B cell (primary cell): ENCODE data around the gene SLC6A6. TPM values are rescaled to one million over a fixed set of nuclear protein-coding genes. Genes with fewer than 3 reads are reported as not detected.

ENCODE experiments used
- ATAC-seq: fragments of 200-7000 bp; cut with Tn5 transposase; one replicate; pipeline ENCODE4 v1.10.0; 2021; ENCODE audit warnings: low read depth, mild to moderate bottlenecking, moderate number of reproducible peaks, moderate library complexity
- CTCF ChIA-PET: fragments of 350-600 bp; sonication (Branson Sonifier 250); formaldehyde crosslinking; loops from one replicate; lab custom pipeline; 2021; ENCODE audit warnings: antibody characterized with exemption, inconsistent platforms; lab: Charles Lee
- POLR2A ChIA-PET: fragments of 350-600 bp; sonication (Branson Sonifier 250); formaldehyde crosslinking; loops from one replicate; lab custom pipeline; 2021; ENCODE audit warnings: antibody characterized with exemption; lab: Charles Lee
- DNase-seq: peaks from one replicate; pipeline ENCODE4 v3.0.0; 2013
- H2AFZ ChIP-seq: 2 replicates; pipeline ENCODE4 v1.6.1; 2012; ENCODE audit warnings: mild to moderate bottlenecking, low read depth, low read length; ENCODE audit not compliant: insufficient read depth, poor library complexity, severe bottlenecking
- H3K27ac ChIP-seq, 2 donors: 1 replicate in 1 of 2; 2 replicates in 1 of 2; pipeline ENCODE4 v1.5.1; 2012 to 2013; ENCODE audit warnings: low read length in 2 of 2, mild to moderate bottlenecking in 2 of 2, moderate library complexity in 1 of 2
- H3K27me3 ChIP-seq, 4 experiments: fragments of 200-600 bp in 1 of 4; sonication (generic) in 1 of 4; replicated peaks in 1 of 4; 1 replicate in 2 of 4; 2 replicates in 2 of 4; pipeline versions ENCODE4 v1.6.1 to v1.7.0; 2013 to 2016; ENCODE audit warnings: low read length in 3 of 4, mild to moderate bottlenecking in 2 of 4, mixed read lengths in 1 of 4, moderate library complexity in 1 of 4; ENCODE audit not compliant: insufficient read depth in 4 of 4, control insufficient read depth in 3 of 4; ENCODE audit errors: control extremely low read depth in 1 of 4
- H3K36me3 ChIP-seq, 2 experiments: replicated peaks in 1 of 2; 1 replicate in 1 of 2; 2 replicates in 1 of 2; pipeline versions ENCODE4 v1.6.1 to v1.7.1; 2013; ENCODE audit warnings: low read length in 1 of 2; ENCODE audit not compliant: insufficient read depth in 2 of 2, control insufficient read depth in 1 of 2; ENCODE audit errors: control extremely low read depth in 1 of 2, extremely low read depth in 1 of 2
- H3K4me1 ChIP-seq, 2 donors: fragments of 200-600 bp in 1 of 2; sonication (generic) in 1 of 2; 1 replicate in 1 of 2; 2 replicates in 1 of 2; pipeline versions ENCODE4 v1.5.1 to v1.6.1; 2013 to 2017; ENCODE audit warnings: low read length in 2 of 2; ENCODE audit not compliant: control insufficient read depth in 2 of 2, insufficient read depth in 2 of 2
- H3K4me2 ChIP-seq: replicated peaks from 2 replicates; pipeline ENCODE3; 2012; ENCODE audit warnings: mild to moderate bottlenecking, low read depth, low read length; ENCODE audit not compliant: poor library complexity, severe bottlenecking
- H3K4me3 ChIP-seq, 5 experiments: fragments of 200-600 bp in 1 of 5; sonication (generic) in 1 of 5; 1 replicate in 3 of 5; 2 replicates in 2 of 5; pipeline versions ENCODE4 v1.5.1 to v1.7.0; 2011 to 2016; ENCODE audit warnings: low read length in 4 of 5, mild to moderate bottlenecking in 4 of 5, low read depth in 2 of 5, control low read depth in 1 of 5, moderate library complexity in 1 of 5; ENCODE audit not compliant: insufficient read depth in 1 of 5; ENCODE audit errors: control extremely low read depth in 1 of 5, extremely low read depth in 1 of 5
- H3K79me2 ChIP-seq: fragments of 200-600 bp; sonication (generic); one replicate; pipeline ENCODE4 v1.6.0; 2016; ENCODE audit warnings: low read length; ENCODE audit not compliant: control insufficient read depth, insufficient read depth
- H3K9ac ChIP-seq: fragments of 200-600 bp; sonication (generic); 2 replicates; pipeline ENCODE4 v1.6.1; 2017; ENCODE audit warnings: mild to moderate bottlenecking, low read length, moderate library complexity
- H3K9me3 ChIP-seq, 3 donors: one replicate each; pipeline versions ENCODE4 v1.6.1 to v1.7.1; 2013; ENCODE audit warnings: low read length in 2 of 3; ENCODE audit not compliant: control insufficient read depth in 2 of 3, insufficient read depth in 1 of 3; ENCODE audit errors: control extremely low read depth in 1 of 3
- H4K20me1 ChIP-seq: 2 replicates; pipeline ENCODE4 v1.6.0; 2012; ENCODE audit warnings: mild to moderate bottlenecking, low read length; ENCODE audit not compliant: insufficient read depth, control insufficient read depth, poor library complexity, severe bottlenecking
- H3K27ac Mint-ChIP-seq: one replicate; pipeline ENCODE4 v1.8.0; 2021; ENCODE audit warnings: mixed read lengths
- H3K27me3 Mint-ChIP-seq: one replicate; pipeline ENCODE4 v1.8.0; 2021; ENCODE audit warnings: mixed read lengths
- H3K4me1 Mint-ChIP-seq: one replicate; pipeline ENCODE4 v1.8.0; 2021; ENCODE audit warnings: mixed read lengths
- H3K4me3 Mint-ChIP-seq: one replicate; pipeline ENCODE4 v1.8.0; 2021; ENCODE audit warnings: mixed read lengths
- H3K9me3 Mint-ChIP-seq: one replicate; pipeline ENCODE4 v1.8.0; 2022; ENCODE audit warnings: mixed read lengths; ENCODE audit not compliant: insufficient read depth
- CTCF ChIP-seq: fragments of 200-600 bp; IDR thresholded peaks from one replicate; pipeline ENCODE4 v1.8.0; 2022; ENCODE audit warnings: antibody characterized with exemption, mild to moderate bottlenecking
- EZH2 ChIP-seq: IDR thresholded peaks from 2 replicates; pipeline ENCODE4 v1.6.1; 2012; ENCODE audit warnings: borderline replicate concordance, low read depth, mild to moderate bottlenecking, moderate library complexity, low read length; ENCODE audit not compliant: insufficient read depth, poor library complexity, severe bottlenecking
- WGBS: methylation state at CpG from one replicate; pipeline ENCODE4 v1.1.5; 2013; ENCODE audit warnings: missing lambda C conversion rate; ENCODE audit not compliant: insufficient coverage; 5-methylcytosine and 5-hydroxymethylcytosine counted together
- intact Hi-C: fragments of 100-400 bp; cut with micrococcal nuclease; formaldehyde crosslinking; loops from one replicate; pipeline ENCODE4 v1.10.0; 2022
- polyA plus RNA-seq: library from polyadenylated mRNA; depleted of rRNA; stranded (reverse); fragments of >200 nt; gene quantifications from 2 replicates; pipeline ENCODE4 v1.2.3, GENCODE V29; 2012
- total RNA-seq, 2 donors: library from RNA; stranded (reverse); fragments of 120-200 nt in 1 of 2; gene quantifications; 1 replicate in 1 of 2; 2 replicates in 1 of 2; pipeline versions ENCODE4 v1.2.3 to v1.2.4, GENCODE V29; 2013 to 2022

The SLC6A6 gene
- total and polyA plus RNA-seq, 2 donors (not counting 1 experiment from before 2014, with no cell fraction given) = 34.2 to 48.7 TPM

- Histone ChIP-seq H3K9ac (no peak overlapping the region), H3K4me3 (no peak overlapping the region), H3K27me3 (peaks cover 0 to 1% (median 0%) of the 10 kb centered on the region in 4 experiments), H3K27ac (no peak overlapping the region), H3K79me2 (no peaks in the 10 kb centered on the region), H4K20me1 (no peaks in the 10 kb centered on the region), H3K36me3 (no peaks in the 10 kb centered on the region), H3K4me2 (no peak overlapping the region), H2AFZ (no peak overlapping the region), H3K9me3 (peaks cover 0 to 2% (median 0%) of the 10 kb centered on the region in 3 donors), H3K4me1 (no peaks in the 10 kb centered on the region)
- peaks cover 11% of the 10 kb centered on the region for H3K27me3 Mint-ChIP-seq
- no peak overlapping the region for H3K27ac Mint-ChIP-seq
- ATAC-seq (no peak), DNase-seq (no peak)
- intact Hi-C loops = no loop called here
- H3K4me3 Mint-ChIP-seq = no peak overlapping the region
- POLR2A ChIA-PET = no interaction called here
- WGBS = 89% methylated on average over 8 of the region's 8 CpGs
- CTCF ChIA-PET = no interaction called here
- H3K4me1 Mint-ChIP-seq = no peaks in the 10 kb centered on the region
- TF ChIP-seq CTCF = no peak
- TF ChIP-seq EZH2 = no peak
- no peaks in the 10 kb centered on the region for H3K9me3 Mint-ChIP-seq
These were observed 41.2 kb upstream of the SLC6A6 start for GRCh38 chr3:14361068-14361677.

DNA sequence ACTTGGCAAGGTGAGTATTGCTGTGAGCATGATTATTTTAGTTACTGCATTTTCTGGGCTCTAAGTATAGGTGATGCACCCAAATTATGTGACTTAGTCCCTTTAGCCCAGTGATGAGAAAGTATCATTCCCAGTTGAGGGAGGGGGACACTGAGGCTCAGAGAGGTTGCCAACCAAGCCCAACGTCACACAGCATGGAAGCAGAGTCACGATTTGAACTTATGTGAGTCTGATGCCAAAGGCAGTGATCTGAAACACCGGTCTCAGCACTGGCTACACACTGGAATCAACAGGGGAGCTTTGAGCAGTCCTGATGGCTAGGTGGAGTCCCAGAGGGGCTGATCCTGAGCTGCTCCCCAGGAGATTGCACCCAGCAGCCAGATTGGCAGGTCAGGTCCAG is 39.5 kb upstream of the SLC6A6 start:
- ChIA-PET POLR2A (no interaction called here), CTCF (interaction anchor here (0.8 kb wide), 1 partner anchor 20 kb away, joined by 3 read pairs; no protein-coding TSS in a partner anchor)
- intact Hi-C loops = no loop called here
- Histone ChIP-seq H3K79me2 (no peaks in the 10 kb centered on the region), H4K20me1 (no peaks in the 10 kb centered on the region), H3K27me3 (peaks cover 0 to 2% (median 0%) of the 10 kb centered on the region in 4 experiments), H3K36me3 (no peaks in the 10 kb centered on the region), H3K9ac (no peak overlapping the region), H3K4me3 (no peak overlapping the region), H3K27ac (no peak overlapping the region), H3K4me1 (no peaks in the 10 kb centered on the region), H3K9me3 (peaks cover 0 to 2% (median 0%) of the 10 kb centered on the region in 3 donors), H2AFZ (no peak overlapping the region), H3K4me2 (no peak overlapping the region)
- no peak for ATAC-seq
- Mint-ChIP-seq H3K27ac (no peak overlapping the region), H3K4me1 (no peaks in the 10 kb centered on the region), H3K27me3 (peaks cover 14% of the 10 kb centered on the region), H3K4me3 (no peak overlapping the region), H3K9me3 (no peaks in the 10 kb centered on the region)
- 89% methylated on average over 3 of the region's 3 CpGs for WGBS
- DNase-seq = no peak
- no peak for TF ChIP-seq CTCF
